Large intestine (tissue), 3 donors: ENCODE data around the gene SMIM12. TPM values are rescaled to one million over a fixed set of nuclear protein-coding genes. Genes with fewer than 3 reads are reported as not detected.
"Not testable (repeated sequence)": the region's sequence is repeated elsewhere in the genome, so short reads cannot be mapped to it uniquely, and the experiment has no call there.

Source experiments
- DNase-seq, 2 donors: peaks; one replicate each; pipeline versions ENCODE4 v3.0.0 to v3.0.0-alpha.2; 2013
- H3K27ac ChIP-seq: one replicate; pipeline ENCODE4 v1.5.1; 2013; ENCODE audit warnings: low read length
- H3K27me3 ChIP-seq: 2 replicates; pipeline ENCODE4 v1.6.1; 2013; ENCODE audit warnings: low read length; ENCODE audit not compliant: control insufficient read depth, insufficient read depth
- H3K36me3 ChIP-seq: 2 replicates; pipeline ENCODE4 v1.6.1; 2013; ENCODE audit warnings: low read length; ENCODE audit not compliant: control insufficient read depth, insufficient read depth
- H3K4me1 ChIP-seq: one replicate; pipeline ENCODE4 v1.6.1; 2013; ENCODE audit warnings: low read length; ENCODE audit not compliant: control insufficient read depth, insufficient read depth
- H3K4me3 ChIP-seq: one replicate; pipeline ENCODE4 v1.5.1; 2013; ENCODE audit warnings: low read length
- H3K9me3 ChIP-seq: one replicate; pipeline ENCODE4 v1.6.1; 2013; ENCODE audit warnings: mild to moderate bottlenecking, low read depth, low read length, moderate library complexity; ENCODE audit not compliant: control insufficient read depth
- WGBS: methylation state at CpG from one replicate; pipeline ENCODE4 v1.1.5; 2013; ENCODE audit warnings: low lambda C conversion rate; ENCODE audit not compliant: insufficient coverage; 5-methylcytosine and 5-hydroxymethylcytosine counted together
- polyA plus RNA-seq: library from polyadenylated mRNA; unstranded; fragments of 120-200 nt; gene quantifications from one replicate; pipeline ENCODE4 v1.2.1, GENCODE V29; 2013

Gene SMIM12
- polyA plus RNA-seq, 1 donor: 31.3 TPM

- no peaks in the 10 kb centered on the region for H3K9me3 ChIP-seq
- no peaks in the 10 kb centered on the region for H3K27me3 ChIP-seq
- H3K4me3 ChIP-seq: no peak overlapping the region
- no peak overlapping the region for H3K27ac ChIP-seq
- peaks cover 11% of the 10 kb centered on the region for H3K4me1 ChIP-seq
- H3K36me3 ChIP-seq: no peaks in the 10 kb centered on the region
- WGBS: 100% methylated on average over 1 of the region's 3 CpGs
- DNase-seq: no peak
Measured at GRCh38 chr1:34829250-34829649, 30.3 kb downstream of the SMIM12 start.

GRCh38 chr1:34828611-34829010 is 30.9 kb downstream of the SMIM12 start:
- DNase-seq: no peak
- H3K4me1 ChIP-seq: peaks cover 11% of the 10 kb centered on the region
- H3K36me3 ChIP-seq: no peaks in the 10 kb centered on the region
- H3K4me3 ChIP-seq: no peak overlapping the region
- no peaks in the 10 kb centered on the region for H3K9me3 ChIP-seq
- no peaks in the 10 kb centered on the region for H3K27me3 ChIP-seq
- H3K27ac ChIP-seq: no peak overlapping the region
- no CpG with 5 or more reads among the region's 2 CpGs for WGBS

- H3K9me3 ChIP-seq: no peaks in the 10 kb centered on the region
- H3K36me3 ChIP-seq: no peaks in the 10 kb centered on the region
- WGBS: 88% methylated on average over 2 of the region's 5 CpGs
- no peak overlapping the region for H3K4me3 ChIP-seq
- H3K4me1 ChIP-seq: peaks cover 11% of the 10 kb centered on the region
- no peak overlapping the region for H3K27ac ChIP-seq
- no peaks in the 10 kb centered on the region for H3K27me3 ChIP-seq
- no peak for DNase-seq
Measured at GRCh38 chr1:34827341-34827941, 32.1 kb downstream of the SMIM12 start.

- H3K27ac ChIP-seq: peak overlapping the region; percentile 24
- WGBS: no CpG with 5 or more reads among the region's 11 CpGs
- H3K9me3 ChIP-seq: no peaks in the 10 kb centered on the region
- no peaks in the 10 kb centered on the region for H3K27me3 ChIP-seq
- no peaks in the 10 kb centered on the region for H3K36me3 ChIP-seq
- peak in 1 of 2 donors; percentile 32 for DNase-seq
- H3K4me3 ChIP-seq: no peak overlapping the region
- peaks cover 11% of the 10 kb centered on the region for H3K4me1 ChIP-seq
Measured at GRCh38 chr1:34825455-34826091, 34.0 kb downstream of the SMIM12 start.

- no peaks in the 10 kb centered on the region for H3K36me3 ChIP-seq
- peak overlapping the region; percentile 24 for H3K27ac ChIP-seq
- H3K27me3 ChIP-seq: no peaks in the 10 kb centered on the region
- no CpG with 5 or more reads among the region's 3 CpGs for WGBS
- H3K9me3 ChIP-seq: no peaks in the 10 kb centered on the region
- DNase-seq: no peak
- H3K4me1 ChIP-seq: peaks cover 11% of the 10 kb centered on the region
- H3K4me3 ChIP-seq: no peak overlapping the region
Measured at GRCh38 chr1:34824817-34825454, 34.6 kb downstream of the SMIM12 start.

GRCh38 chr1:34822202-34822601 is 37.3 kb downstream of the SMIM12 start:
- Histone ChIP-seq H3K9me3 (no peaks in the 10 kb centered on the region), H3K27me3 (no peaks in the 10 kb centered on the region), H3K36me3 (no peaks in the 10 kb centered on the region), H3K4me1 (peaks cover 11% of the 10 kb centered on the region), H3K27ac (no peak overlapping the region), H3K4me3 (no peak overlapping the region)
- DNase-seq: no peak
- no CpG with 5 or more reads among the region's 3 CpGs for WGBS

GRCh38 chr1:34818862-34819261 is 40.7 kb downstream of the SMIM12 start:
- H3K4me1 ChIP-seq, H3K36me3 ChIP-seq, H3K9me3 ChIP-seq, H3K4me3 ChIP-seq, H3K27ac ChIP-seq, H3K27me3 ChIP-seq, DNase-seq: not testable (repeated sequence)
- WGBS: 100% methylated on average over 1 of the region's 2 CpGs

- Histone ChIP-seq H3K36me3 (no peaks in the 10 kb centered on the region), H3K27me3 (no peaks in the 10 kb centered on the region), H3K27ac (no peak overlapping the region), H3K4me3 (no peak overlapping the region), H3K4me1 (peaks cover 2% of the 10 kb centered on the region), H3K9me3 (no peaks in the 10 kb centered on the region)
- WGBS: 40% methylated on average over 1 of the region's 3 CpGs
- no peak for DNase-seq
Measured at GRCh38 chr1:34816778-34817177, 42.8 kb downstream of the SMIM12 start.

GRCh38 chr1:34816332-34816731 is 43.2 kb downstream of the SMIM12 start:
- H3K36me3 ChIP-seq: no peaks in the 10 kb centered on the region
- H3K9me3 ChIP-seq: no peaks in the 10 kb centered on the region
- no peak for DNase-seq
- H3K4me1 ChIP-seq: peaks cover 2% of the 10 kb centered on the region
- no peak overlapping the region for H3K27ac ChIP-seq
- H3K27me3 ChIP-seq: no peaks in the 10 kb centered on the region
- no peak overlapping the region for H3K4me3 ChIP-seq

GRCh38 chr1:34810781-34811180 is 48.8 kb downstream of the SMIM12 start:
- H3K4me3 ChIP-seq, H3K36me3 ChIP-seq, DNase-seq, H3K4me1 ChIP-seq, H3K9me3 ChIP-seq, H3K27ac ChIP-seq, H3K27me3 ChIP-seq: not testable (repeated sequence)
- WGBS: 100% methylated on average over 3 of the region's 3 CpGs
